ENCODE data around the gene COL9A3.

GRCh38 chr20:62778058-62778457 is 38.8 kb upstream of the COL9A3 start:
- TF ChIP-seq CEBPB (IDR thresholded peaks at IDR 0.05) (no peak), TEAD4 (IDR thresholded peaks at IDR 0.05) (no peak), EP300 (IDR thresholded peaks at IDR 0.05; ENCODE audit: borderline replicate concordance) (no peak), FOXM1 (IDR thresholded peaks at IDR 0.05; ENCODE audit: borderline replicate concordance, low read depth) (no peak), RAD21 (IDR thresholded peaks at IDR 0.05; ENCODE audit: low read depth) (no peak), MAX (IDR thresholded peaks at IDR 0.05) (no peak), TAF1 (IDR thresholded peaks at IDR 0.05; ENCODE audit: low read depth) (no peak), NFIC (IDR thresholded peaks at IDR 0.05) (no peak), TCF12 (IDR thresholded peaks at IDR 0.05; ENCODE audit: low read depth) (no peak), ZBTB7A (IDR thresholded peaks at IDR 0.05; ENCODE audit: low read depth) (no peak), CREB1 (IDR thresholded peaks at IDR 0.05; ENCODE audit: low read depth) (no peak), EGR1 (IDR thresholded peaks at IDR 0.05) (no peak), YY1 (IDR thresholded peaks at IDR 0.05; ENCODE audit: low read depth) (no peak)
- TF ChIP-seq, protein P1, sequence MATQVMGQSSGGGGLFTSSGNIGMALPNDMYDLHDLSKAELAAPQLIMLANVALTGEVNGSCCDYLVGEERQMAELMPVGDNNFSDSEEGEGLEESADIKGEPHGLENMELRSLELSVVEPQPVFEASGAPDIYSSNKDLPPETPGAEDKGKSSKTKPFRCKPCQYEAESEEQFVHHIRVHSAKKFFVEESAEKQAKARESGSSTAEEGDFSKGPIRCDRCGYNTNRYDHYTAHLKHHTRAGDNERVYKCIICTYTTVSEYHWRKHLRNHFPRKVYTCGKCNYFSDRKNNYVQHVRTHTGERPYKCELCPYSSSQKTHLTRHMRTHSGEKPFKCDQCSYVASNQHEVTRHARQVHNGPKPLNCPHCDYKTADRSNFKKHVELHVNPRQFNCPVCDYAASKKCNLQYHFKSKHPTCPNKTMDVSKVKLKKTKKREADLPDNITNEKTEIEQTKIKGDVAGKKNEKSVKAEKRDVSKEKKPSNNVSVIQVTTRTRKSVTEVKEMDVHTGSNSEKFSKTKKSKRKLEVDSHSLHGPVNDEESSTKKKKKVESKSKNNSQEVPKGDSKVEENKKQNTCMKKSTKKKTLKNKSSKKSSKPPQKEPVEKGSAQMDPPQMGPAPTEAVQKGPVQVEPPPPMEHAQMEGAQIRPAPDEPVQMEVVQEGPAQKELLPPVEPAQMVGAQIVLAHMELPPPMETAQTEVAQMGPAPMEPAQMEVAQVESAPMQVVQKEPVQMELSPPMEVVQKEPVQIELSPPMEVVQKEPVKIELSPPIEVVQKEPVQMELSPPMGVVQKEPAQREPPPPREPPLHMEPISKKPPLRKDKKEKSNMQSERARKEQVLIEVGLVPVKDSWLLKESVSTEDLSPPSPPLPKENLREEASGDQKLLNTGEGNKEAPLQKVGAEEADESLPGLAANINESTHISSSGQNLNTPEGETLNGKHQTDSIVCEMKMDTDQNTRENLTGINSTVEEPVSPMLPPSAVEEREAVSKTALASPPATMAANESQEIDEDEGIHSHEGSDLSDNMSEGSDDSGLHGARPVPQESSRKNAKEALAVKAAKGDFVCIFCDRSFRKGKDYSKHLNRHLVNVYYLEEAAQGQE (IDR thresholded peaks at IDR 0.05; ENCODE audit: low read depth) = no peak
